Neural crest cell (in vitro differentiated cells): Measurements from ENCODE around the gene TSC2. TPM values are rescaled to one million over a fixed set of nuclear protein-coding genes. Genes with fewer than 3 reads are reported as not detected.

ENCODE experiments used
- DNase-seq: peaks from one replicate; pipeline ENCODE4 v3.0.0; 2021; ENCODE audit warnings: low read depth, mixed read lengths, low spot score
- H3K27ac Mint-ChIP-seq: one replicate; pipeline ENCODE4 v1.8.0; 2021; ENCODE audit warnings: mild to moderate bottlenecking, mixed read lengths; ENCODE audit not compliant: unreplicated experiment
- H3K27me3 Mint-ChIP-seq: 2 replicates; pipeline ENCODE4 v1.8.0; 2021; ENCODE audit warnings: low read depth, mild to moderate bottlenecking, mixed read lengths
- H3K36me3 Mint-ChIP-seq: 2 replicates; pipeline ENCODE4 v1.8.0; 2021; ENCODE audit warnings: low read depth, mild to moderate bottlenecking, mixed read lengths
- H3K4me1 Mint-ChIP-seq: 2 replicates; pipeline ENCODE4 v1.8.0; 2021; ENCODE audit warnings: mixed read lengths
- H3K4me3 Mint-ChIP-seq: one replicate; pipeline ENCODE4 v1.8.0; 2021; ENCODE audit warnings: mild to moderate bottlenecking, mixed read lengths
- H3K9me3 Mint-ChIP-seq: 2 replicates; pipeline ENCODE4 v1.8.0; 2021; ENCODE audit warnings: mixed read lengths
- total RNA-seq: library from RNA; stranded (reverse); gene quantifications from 2 replicates; pipeline ENCODE4 v1.2.1, GENCODE V29; 2021
- TF ChIP-seq, protein P1 (sequence below): fragments of 200-600 bp; sonication (generic); conservative IDR thresholded peaks from 2 replicates; pipeline ENCODE4 v1.5.0; 2021; ENCODE audit warnings: antibody characterized with exemption, mild to moderate bottlenecking

The TSC2 gene
- total RNA-seq, 1 donor from 2014 or later = 175 TPM

DNA sequence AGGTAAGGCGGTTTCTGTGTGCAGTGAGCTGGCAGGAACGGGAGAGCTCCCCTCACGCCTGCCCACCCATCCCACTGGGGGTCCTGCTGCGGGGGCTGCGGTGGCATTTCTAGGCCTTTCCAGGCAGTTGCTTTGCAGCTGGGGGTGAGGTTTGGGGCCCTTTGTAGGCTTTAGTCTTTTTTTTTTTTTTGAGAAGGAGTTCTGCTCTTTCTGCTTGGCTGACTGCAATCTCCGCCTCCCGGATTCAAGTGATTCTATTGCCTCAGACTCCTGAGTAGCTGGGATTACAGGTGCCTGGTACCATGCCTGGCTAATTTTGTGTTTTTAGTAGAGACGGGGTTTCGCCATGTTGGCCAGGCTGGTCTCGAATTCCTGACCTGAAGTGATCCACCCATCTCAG, 11.1 kb downstream of the TSC2 start:
- no peak overlapping the region for H3K4me3 Mint-ChIP-seq
- H3K27ac Mint-ChIP-seq = no peak overlapping the region
- TF ChIP-seq, protein P1, sequence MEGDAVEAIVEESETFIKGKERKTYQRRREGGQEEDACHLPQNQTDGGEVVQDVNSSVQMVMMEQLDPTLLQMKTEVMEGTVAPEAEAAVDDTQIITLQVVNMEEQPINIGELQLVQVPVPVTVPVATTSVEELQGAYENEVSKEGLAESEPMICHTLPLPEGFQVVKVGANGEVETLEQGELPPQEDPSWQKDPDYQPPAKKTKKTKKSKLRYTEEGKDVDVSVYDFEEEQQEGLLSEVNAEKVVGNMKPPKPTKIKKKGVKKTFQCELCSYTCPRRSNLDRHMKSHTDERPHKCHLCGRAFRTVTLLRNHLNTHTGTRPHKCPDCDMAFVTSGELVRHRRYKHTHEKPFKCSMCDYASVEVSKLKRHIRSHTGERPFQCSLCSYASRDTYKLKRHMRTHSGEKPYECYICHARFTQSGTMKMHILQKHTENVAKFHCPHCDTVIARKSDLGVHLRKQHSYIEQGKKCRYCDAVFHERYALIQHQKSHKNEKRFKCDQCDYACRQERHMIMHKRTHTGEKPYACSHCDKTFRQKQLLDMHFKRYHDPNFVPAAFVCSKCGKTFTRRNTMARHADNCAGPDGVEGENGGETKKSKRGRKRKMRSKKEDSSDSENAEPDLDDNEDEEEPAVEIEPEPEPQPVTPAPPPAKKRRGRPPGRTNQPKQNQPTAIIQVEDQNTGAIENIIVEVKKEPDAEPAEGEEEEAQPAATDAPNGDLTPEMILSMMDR = no peak

GRCh38 chr16:2060346-2060745, 12.6 kb downstream of the TSC2 start:
- H3K4me3 Mint-ChIP-seq = no peak overlapping the region

More for the DNA sequence above, 11.1 kb downstream of the TSC2 start:
- no peaks in the 10 kb centered on the region for H3K36me3 Mint-ChIP-seq
- DNase-seq = no peak
- H3K4me1 Mint-ChIP-seq = no peaks in the 10 kb centered on the region
- H3K9me3 Mint-ChIP-seq = no peaks in the 10 kb centered on the region
- no peaks in the 10 kb centered on the region for H3K27me3 Mint-ChIP-seq

GRCh38 chr16:2061023-2061422, 13.2 kb downstream of the TSC2 start:
- Mint-ChIP-seq H3K4me3 (no peak overlapping the region), H3K27me3 (no peaks in the 10 kb centered on the region), H3K4me1 (no peaks in the 10 kb centered on the region), H3K27ac (no peak overlapping the region), H3K9me3 (no peaks in the 10 kb centered on the region), H3K36me3 (peaks cover 3% of the 10 kb centered on the region)
- TF ChIP-seq, protein P1 = no peak
- DNase-seq = no peak

More at GRCh38 chr16:2060346-2060745, 12.6 kb downstream of the TSC2 start:
- Mint-ChIP-seq H3K9me3 (no peaks in the 10 kb centered on the region), H3K27ac (no peak overlapping the region), H3K36me3 (no peaks in the 10 kb centered on the region), H3K4me1 (no peaks in the 10 kb centered on the region), H3K27me3 (no peaks in the 10 kb centered on the region)
- no peak for DNase-seq
- TF ChIP-seq, protein P1 = no peak

DNA sequence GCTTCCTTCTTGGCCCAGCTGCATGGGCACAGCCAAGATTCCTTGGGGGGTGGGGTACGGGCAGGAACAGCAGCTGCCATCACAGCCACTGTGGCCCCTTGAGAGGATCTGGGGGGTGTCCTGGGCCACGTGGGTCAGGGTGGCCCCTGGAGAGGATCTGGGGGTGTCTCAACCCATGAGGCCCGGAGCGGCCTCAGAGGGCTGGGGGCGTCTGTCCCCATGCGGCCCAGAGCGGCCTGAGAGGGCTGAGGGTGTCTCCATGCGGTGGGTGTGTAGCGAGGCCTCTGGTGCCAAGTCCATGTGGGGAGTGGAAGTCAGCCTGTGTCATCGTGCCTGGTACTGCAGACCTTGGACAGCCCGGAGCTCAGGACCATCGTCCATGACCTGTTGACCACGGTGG, 13.7 kb downstream of the TSC2 start:
- no peak overlapping the region for H3K4me3 Mint-ChIP-seq
- H3K36me3 Mint-ChIP-seq = peaks cover 6% of the 10 kb centered on the region
- no peak for DNase-seq
- H3K4me1 Mint-ChIP-seq = no peaks in the 10 kb centered on the region
- no peak overlapping the region for H3K27ac Mint-ChIP-seq
- no peaks in the 10 kb centered on the region for H3K27me3 Mint-ChIP-seq
- TF ChIP-seq, protein P1 = no peak
- H3K9me3 Mint-ChIP-seq = no peaks in the 10 kb centered on the region

DNA sequence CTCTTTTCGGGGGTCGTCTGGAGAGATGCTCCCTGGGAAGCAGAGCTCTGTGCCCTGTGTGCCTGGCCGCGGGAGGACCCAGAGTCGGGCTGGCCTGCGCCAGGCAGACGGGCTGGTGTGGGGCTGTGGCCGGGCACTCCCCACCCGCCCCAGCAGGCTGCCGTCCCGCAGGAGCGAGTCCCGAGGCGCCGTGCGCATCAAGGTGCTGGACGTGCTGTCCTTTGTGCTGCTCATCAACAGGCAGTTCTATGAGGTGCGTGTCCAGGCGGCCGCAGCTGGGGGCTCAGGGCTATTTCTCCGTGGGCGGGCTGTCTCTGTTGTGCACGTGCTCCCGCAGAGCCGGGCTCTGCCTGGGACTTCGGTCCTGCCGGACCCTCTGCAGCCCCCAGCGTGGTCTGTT, 15.0 kb downstream of the TSC2 start:
- TF ChIP-seq, protein P1 = no peak
- Mint-ChIP-seq H3K27ac (no peak overlapping the region), H3K27me3 (no peaks in the 10 kb centered on the region), H3K9me3 (no peaks in the 10 kb centered on the region), H3K4me3 (no peak overlapping the region), H3K4me1 (no peaks in the 10 kb centered on the region), H3K36me3 (peaks cover 6% of the 10 kb centered on the region)
- DNase-seq = no peak

GRCh38 chr16:2063861-2064260, 16.1 kb downstream of the TSC2 start:
- Mint-ChIP-seq H3K4me3 (no peak overlapping the region), H3K9me3 (no peaks in the 10 kb centered on the region), H3K36me3 (peaks cover 6% of the 10 kb centered on the region), H3K27me3 (no peaks in the 10 kb centered on the region), H3K4me1 (no peaks in the 10 kb centered on the region), H3K27ac (no peak overlapping the region)
- DNase-seq = no peak
- TF ChIP-seq, protein P1 = no peak
